Measurements from ENCODE around the gene UBE3D. TPM values are rescaled to one million over a fixed set of nuclear protein-coding genes. Genes with fewer than 3 reads are reported as not detected.
A peak's percentile ranks its signal among the peaks of the same experiment; 100 is the strongest.

Gene UBE3D
- polyA plus RNA-seq, 3 donors from 2014 or later: 3.1 to 4.1 (median 3.2) TPM

DNA sequence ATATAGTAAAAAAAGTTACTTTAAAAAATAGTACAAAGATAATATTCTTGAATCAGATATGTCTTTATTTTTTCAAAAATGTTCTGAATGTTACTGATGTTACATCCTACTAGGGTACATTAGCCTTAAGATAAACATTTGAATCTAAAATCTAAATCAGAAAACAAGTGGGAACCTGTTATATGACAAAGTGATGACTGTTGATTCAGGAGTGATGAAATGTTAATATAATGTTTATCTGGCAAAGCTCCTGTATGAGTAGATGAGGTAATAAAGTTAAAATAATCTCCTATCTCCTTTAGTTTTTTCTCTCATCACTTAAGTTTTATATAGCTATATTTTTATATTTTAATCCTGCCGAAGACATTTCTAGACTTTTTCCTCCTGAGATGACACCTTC is 6.1 kb upstream of the UBE3D start:
- no peaks in the 10 kb centered on the region for H3K9me3 Mint-ChIP-seq
- no peak overlapping the region for H3K27ac Mint-ChIP-seq
- H3K4me3 Mint-ChIP-seq: no peak overlapping the region
- no peak for DNase-seq
- H3K27me3 Mint-ChIP-seq (ENCODE audit: low read depth in 3 of 3): peaks cover 2 to 4% (median 3%) of the 10 kb centered on the region in 3 donors
- H3K4me1 Mint-ChIP-seq: peaks cover 24 to 36% of the 10 kb centered on the region in 2 donors
- no peaks in the 10 kb centered on the region for H3K36me3 Mint-ChIP-seq

DNA sequence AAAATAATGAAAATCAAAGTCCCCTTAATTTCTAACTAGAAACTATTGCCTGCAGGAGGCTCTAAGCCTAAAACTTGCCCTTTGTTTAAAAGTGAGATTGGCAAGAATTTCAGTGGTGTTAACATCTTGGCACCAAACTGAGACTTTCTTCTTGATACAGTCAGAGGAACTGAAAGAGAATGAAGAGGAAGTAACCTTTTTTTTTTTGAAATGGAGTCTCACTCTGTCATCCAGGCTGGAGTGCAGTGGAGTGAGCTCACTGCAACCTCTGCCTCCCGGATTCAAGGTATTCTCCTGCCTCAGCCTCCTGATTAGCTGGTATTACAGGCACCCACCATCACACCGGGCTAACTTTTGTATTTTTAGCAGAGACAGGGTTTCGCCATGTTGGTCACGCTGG is 5.4 kb upstream of the UBE3D start:
- Mint-ChIP-seq H3K9me3 (no peaks in the 10 kb centered on the region), H3K27me3 (ENCODE audit: low read depth in 3 of 3) (peaks cover 2 to 4% (median 4%) of the 10 kb centered on the region in 3 donors), H3K27ac (no peak overlapping the region)

DNA sequence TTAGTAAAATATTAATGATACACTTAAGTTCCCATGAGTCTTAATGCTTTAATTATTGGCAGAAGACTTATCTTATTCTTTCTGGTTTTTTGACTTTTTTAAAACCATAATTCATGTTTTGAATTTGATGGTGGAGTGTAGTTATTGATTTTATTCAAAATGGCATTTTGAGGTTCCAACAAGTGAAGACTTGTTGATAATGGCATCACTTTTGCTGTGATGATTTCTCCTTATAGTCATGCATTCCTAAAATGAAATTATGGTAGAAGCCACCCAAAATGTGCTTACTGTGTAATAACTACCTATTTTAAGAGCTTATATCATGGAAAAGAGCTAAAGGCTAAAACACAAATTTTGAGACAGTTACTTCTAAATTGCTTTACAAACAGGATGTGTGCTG is 4.0 kb upstream of the UBE3D start:
- Mint-ChIP-seq H3K27ac (peak overlapping the region in 1 of 6 donors; percentile 40), H3K9me3 (no peaks in the 10 kb centered on the region), H3K4me3 (no peak overlapping the region), H3K4me1 (peaks cover 40 to 53% of the 10 kb centered on the region in 2 donors), H3K36me3 (no peaks in the 10 kb centered on the region), H3K27me3 (ENCODE audit: low read depth in 3 of 3) (peaks cover 4% of the 10 kb centered on the region in 3 donors)
- no peak for DNase-seq

More for the DNA sequence above, 5.4 kb upstream of the UBE3D start:
- peaks cover 26 to 39% of the 10 kb centered on the region in 2 donors for H3K4me1 Mint-ChIP-seq
- no peak overlapping the region for H3K4me3 Mint-ChIP-seq
- DNase-seq: no peak
- H3K36me3 Mint-ChIP-seq: no peaks in the 10 kb centered on the region

DNA sequence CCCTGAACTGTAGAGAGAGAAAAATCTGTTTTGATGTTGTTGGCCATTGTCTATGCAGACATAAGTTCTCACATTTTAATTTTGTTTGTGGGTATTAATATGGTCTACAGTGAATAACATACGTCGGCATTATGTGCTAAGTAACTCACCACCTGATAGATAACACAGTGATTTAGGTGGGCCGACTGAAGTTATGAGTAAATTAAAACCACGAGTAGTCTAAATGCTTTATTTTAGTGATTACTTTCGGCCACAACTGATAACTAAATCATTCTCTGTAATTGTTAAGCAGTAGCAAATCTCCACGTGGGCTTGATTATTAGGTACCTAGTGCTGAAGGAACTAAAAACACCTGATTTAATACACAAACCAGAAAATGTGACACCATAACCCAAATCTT is 3.0 kb upstream of the UBE3D start:
- Mint-ChIP-seq H3K4me1 (peaks cover 43 to 61% of the 10 kb centered on the region in 2 donors), H3K27me3 (ENCODE audit: low read depth in 3 of 3) (peaks cover 4% of the 10 kb centered on the region in 3 donors), H3K9me3 (no peaks in the 10 kb centered on the region), H3K36me3 (no peaks in the 10 kb centered on the region), H3K4me3 (peak overlapping the region; percentile 90 to 94 (median 92)), H3K27ac (peak overlapping the region; percentile 89 to 95 (median 90))
- no peak for DNase-seq

DNA sequence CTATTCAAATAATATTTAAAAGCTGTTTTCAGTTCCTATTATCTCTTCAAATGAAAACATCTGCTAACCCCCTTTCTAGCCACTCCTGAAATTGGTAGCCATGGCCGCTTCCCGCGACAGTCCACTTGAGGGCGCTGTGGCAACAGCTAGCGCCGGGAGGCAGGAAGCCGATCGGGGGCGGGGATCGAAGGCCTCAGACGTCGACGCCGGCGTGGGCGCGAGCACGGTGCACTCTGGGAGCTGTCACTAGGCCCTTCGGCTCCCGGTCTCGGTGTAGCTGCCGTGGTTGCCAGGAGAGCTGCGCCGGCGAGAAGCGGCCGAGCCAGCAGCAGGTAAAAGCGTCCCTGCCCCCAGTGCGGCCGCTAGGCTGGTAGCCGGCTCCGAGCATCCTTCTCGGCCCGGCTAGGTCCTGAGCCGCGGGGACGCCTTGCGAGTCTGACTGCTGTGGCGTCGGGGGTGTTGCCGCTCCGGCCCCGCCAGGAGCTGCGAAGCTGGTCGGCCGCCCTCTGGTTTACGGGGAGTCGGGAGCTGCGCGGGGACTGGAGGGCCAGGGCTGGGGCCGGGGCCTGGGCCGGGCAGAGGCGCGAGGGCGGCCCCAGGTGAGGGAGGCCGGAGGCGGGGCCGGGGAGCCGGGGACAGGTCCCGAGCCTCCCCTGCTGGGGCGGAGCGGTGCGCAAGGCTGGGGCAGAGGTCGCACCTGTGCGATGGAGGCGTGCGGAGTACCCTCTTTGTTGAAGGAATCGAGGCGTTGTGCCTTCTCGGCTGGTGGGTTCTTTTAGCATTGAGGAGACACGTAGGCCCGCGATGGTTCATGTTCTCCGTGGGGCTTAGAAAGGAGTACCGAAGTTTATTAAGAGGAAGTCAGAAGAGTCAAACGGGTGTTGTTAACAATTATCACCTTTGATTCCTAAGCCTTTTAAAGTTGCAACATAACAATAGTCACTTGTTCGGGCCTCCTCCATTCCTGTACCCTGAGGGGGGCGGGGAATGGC is 2.1 kb upstream of the UBE3D start, which contains the start of gene DOP1A:
TSS of gene DOP1A (plus strand) at position 224 of the 992 bp plus-strand sequence. CDS start 29,307 bp downstream, outside the sequence.
- Mint-ChIP-seq H3K27me3 (ENCODE audit: low read depth in 3 of 3) (peaks cover 4% of the 10 kb centered on the region in 3 donors), H3K4me3 (peak within 1 kb of the TSS; percentile 90 to 94 (median 92)), H3K27ac (peak within 1 kb of the TSS; percentile 89 to 95 (median 90)), H3K4me1 (peaks cover 40 to 62% of the 10 kb centered on the region in 2 donors), H3K36me3 (no peaks in the 10 kb centered on the region), H3K9me3 (no peaks in the 10 kb centered on the region)
- peak; percentile 92 to 93 (median 93) for DNase-seq

DNA sequence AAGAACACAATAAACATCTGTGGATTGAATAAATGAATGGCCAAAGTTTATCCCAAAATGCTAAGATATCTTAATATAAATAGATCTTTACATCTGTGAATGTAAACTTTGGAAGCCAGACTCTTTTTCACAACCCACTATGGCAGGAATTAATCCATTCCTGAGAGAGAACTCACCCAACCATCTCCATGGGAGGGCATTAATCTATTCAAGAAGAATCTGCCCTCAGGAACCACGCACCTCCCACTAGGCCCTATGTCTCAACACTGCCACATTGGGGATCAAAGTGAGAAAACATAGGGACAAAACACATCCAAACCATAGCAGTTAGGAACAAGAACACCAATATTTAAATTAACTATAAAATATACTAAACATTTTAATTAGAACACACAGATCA is 3.4 kb downstream of the UBE3D start:
- H3K36me3 Mint-ChIP-seq: peaks cover 0 to 3% (median 3%) of the 10 kb centered on the region in 3 donors
- no peak overlapping the region for H3K27ac Mint-ChIP-seq
- peaks cover 20 to 29% of the 10 kb centered on the region in 2 donors for H3K4me1 Mint-ChIP-seq
- no peaks in the 10 kb centered on the region for H3K9me3 Mint-ChIP-seq
- peaks cover 0 to 2% (median 2%) of the 10 kb centered on the region in 3 donors for H3K27me3 Mint-ChIP-seq (ENCODE audit: low read depth in 3 of 3)
- H3K4me3 Mint-ChIP-seq: no peak overlapping the region
- no peak for DNase-seq

- H3K9me3 Mint-ChIP-seq: no peaks in the 10 kb centered on the region
- DNase-seq: no peak
- peaks cover 19 to 24% of the 10 kb centered on the region in 2 donors for H3K4me1 Mint-ChIP-seq
- H3K27me3 Mint-ChIP-seq (ENCODE audit: low read depth in 3 of 3): peaks cover 0 to 2% (median 1%) of the 10 kb centered on the region in 3 donors
- H3K36me3 Mint-ChIP-seq: peaks cover 0 to 9% (median 8%) of the 10 kb centered on the region in 3 donors
- no peak overlapping the region for H3K4me3 Mint-ChIP-seq
- H3K27ac Mint-ChIP-seq: no peak overlapping the region
These were observed 4.5 kb downstream of the UBE3D start for GRCh38 chr6:83061190-83061589.

DNA sequence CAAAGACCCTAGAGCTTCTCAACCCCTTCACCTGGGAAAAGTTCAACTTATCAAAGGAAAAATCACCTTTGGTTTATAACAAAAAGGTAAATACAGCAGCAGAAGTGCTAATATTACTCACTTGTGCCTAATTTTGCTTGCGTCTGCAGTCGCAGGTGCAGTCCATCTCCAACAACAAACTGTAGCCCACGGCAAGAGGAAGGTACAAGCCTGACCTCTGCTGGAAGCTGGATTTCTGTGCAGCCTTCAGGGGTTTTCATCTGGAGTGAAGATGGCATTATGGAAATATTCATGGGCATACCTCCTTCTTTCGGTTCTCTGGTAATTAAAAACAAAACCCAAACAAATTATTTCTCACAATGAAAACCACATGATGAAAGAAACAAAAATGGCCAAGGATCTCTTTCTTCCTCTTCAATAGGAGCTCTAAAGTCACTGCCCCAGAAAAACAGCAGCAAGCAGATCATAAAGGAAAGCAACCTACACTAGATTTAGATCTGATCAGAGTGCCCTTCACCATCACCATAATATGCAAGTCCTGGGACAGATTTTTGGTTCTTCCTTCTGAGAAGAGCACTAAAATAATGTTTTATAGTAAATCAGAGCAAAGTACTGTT is 7.8 kb downstream of the UBE3D start:
- H3K36me3 Mint-ChIP-seq: peaks cover 3 to 12% (median 10%) of the 10 kb centered on the region in 3 donors
- H3K27ac Mint-ChIP-seq: no peak overlapping the region
- peak in 1 of 3 donors; percentile 9 for DNase-seq
- no peak overlapping the region for H3K4me3 Mint-ChIP-seq
- no peaks in the 10 kb centered on the region for H3K9me3 Mint-ChIP-seq
- H3K4me1 Mint-ChIP-seq: peaks cover 0 to 2% of the 10 kb centered on the region in 2 donors
- H3K27me3 Mint-ChIP-seq (ENCODE audit: low read depth in 3 of 3): peaks cover 0 to 1% (median 0%) of the 10 kb centered on the region in 3 donors

DNA sequence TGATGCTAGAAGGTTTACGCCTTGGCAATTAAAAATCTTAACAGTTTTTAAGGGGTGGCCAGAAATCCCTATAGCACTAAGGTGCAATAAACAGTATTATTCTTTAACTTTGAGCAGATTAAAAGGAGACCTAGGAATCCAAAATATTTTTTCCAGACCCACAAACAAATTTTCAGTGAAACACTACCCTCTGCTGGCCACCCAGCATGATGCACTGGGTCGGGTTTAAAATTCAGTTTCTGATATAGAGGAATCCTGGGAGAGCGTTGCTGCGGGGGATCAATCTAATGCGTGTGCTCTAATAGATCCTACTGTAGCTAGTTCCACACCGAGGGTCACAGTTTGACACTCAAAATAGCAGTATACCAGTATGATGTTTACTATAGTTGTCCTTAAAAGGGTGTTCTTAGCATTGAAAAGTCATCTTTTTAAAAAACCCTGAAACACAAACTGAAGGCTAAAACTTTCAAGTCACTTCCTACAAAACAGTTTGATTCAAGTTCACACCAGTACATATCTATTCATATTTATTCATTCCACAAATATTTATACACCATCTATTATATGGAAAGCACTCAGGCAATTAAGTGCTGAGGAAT is 10.2 kb downstream of the UBE3D start:
- H3K27ac Mint-ChIP-seq: no peak overlapping the region
- no peaks in the 10 kb centered on the region for H3K9me3 Mint-ChIP-seq
- peaks cover 0 to 1% (median 0%) of the 10 kb centered on the region in 3 donors for H3K27me3 Mint-ChIP-seq (ENCODE audit: low read depth in 3 of 3)
- H3K4me1 Mint-ChIP-seq: peaks cover 0 to 2% of the 10 kb centered on the region in 2 donors
- DNase-seq: peak in 2 of 3 donors; percentile 35 to 38
- peaks cover 9 to 15% (median 13%) of the 10 kb centered on the region in 3 donors for H3K36me3 Mint-ChIP-seq
- H3K4me3 Mint-ChIP-seq: no peak overlapping the region

GRCh38 chr6:83053678-83054077 is 12.0 kb downstream of the UBE3D start:
- H3K36me3 Mint-ChIP-seq: peaks cover 13 to 15% (median 13%) of the 10 kb centered on the region in 3 donors
- peaks cover 0 to 1% (median 0%) of the 10 kb centered on the region in 3 donors for H3K27me3 Mint-ChIP-seq (ENCODE audit: low read depth in 3 of 3)
- H3K27ac Mint-ChIP-seq: no peak overlapping the region
- no peak for DNase-seq
- H3K4me3 Mint-ChIP-seq: no peak overlapping the region
- peaks cover 0 to 2% of the 10 kb centered on the region in 2 donors for H3K4me1 Mint-ChIP-seq
- H3K9me3 Mint-ChIP-seq: no peaks in the 10 kb centered on the region

DNA sequence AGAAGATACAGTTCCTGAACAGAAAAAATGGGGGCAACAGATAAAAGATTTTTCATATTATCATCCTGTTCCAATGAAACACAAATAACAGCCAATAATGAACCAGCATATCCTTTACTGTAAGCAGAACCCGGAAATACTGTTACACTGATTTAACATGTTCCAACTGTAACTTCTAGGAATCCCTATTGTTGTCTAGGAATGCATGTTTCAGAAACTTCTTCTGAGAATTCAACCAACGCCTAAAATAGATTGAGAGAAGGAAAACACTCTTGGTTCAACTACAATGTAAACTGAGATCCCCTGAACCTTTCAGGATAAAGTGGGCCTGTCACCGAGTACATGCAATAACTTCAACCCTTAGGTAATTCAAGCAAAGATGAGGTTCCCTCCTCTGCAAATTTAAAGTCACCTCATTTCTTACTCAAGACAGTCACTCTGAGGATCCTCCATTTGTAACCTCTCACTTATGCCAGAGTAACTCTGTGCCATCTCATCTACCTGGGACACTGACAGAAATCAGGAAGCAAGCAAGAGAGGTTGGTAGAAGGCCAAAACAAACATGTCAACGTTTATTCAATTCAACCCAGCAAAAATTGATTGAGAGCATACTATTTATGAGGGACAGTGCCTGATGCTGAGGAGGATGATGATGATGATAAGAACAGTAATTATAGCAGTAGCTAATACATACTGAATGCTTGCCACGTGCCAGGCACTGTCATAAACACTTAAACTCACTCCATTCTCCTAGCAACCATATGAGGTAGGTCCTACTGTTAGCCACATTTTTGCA is 14.1 kb downstream of the UBE3D start:
- no peak overlapping the region for H3K27ac Mint-ChIP-seq
- H3K27me3 Mint-ChIP-seq (ENCODE audit: low read depth in 3 of 3): peaks cover 0 to 1% (median 0%) of the 10 kb centered on the region in 3 donors
- no peak overlapping the region for H3K4me3 Mint-ChIP-seq
- H3K9me3 Mint-ChIP-seq: no peaks in the 10 kb centered on the region
- peaks cover 0 to 2% of the 10 kb centered on the region in 2 donors for H3K4me1 Mint-ChIP-seq
- H3K36me3 Mint-ChIP-seq: peaks cover 13 to 14% (median 13%) of the 10 kb centered on the region in 3 donors
- no peak for DNase-seq

GRCh38 chr6:83047065-83047754 is 18.4 kb downstream of the UBE3D start:
- no peaks in the 10 kb centered on the region for H3K9me3 Mint-ChIP-seq

More at GRCh38 chr6:83047065-83047754, 18.4 kb downstream of the UBE3D start:
- Mint-ChIP-seq H3K27me3 (ENCODE audit: low read depth in 3 of 3) (no peaks in the 10 kb centered on the region), H3K4me1 (no peaks in the 10 kb centered on the region), H3K36me3 (peaks cover under 1 to 9% (median 4%) of the 10 kb centered on the region in 3 donors), H3K4me3 (no peak overlapping the region), H3K27ac (no peak overlapping the region)
- DNase-seq: no peak
